Stimulated activated CD4-positive, alpha-beta T cell treated with anti-CD3 and anti-CD28 coated beads, Interleukin-4, amount 100 ng/mL, for 48 hours (primary cell): Measurements from ENCODE around the gene STRBP.

Source experiments
- DNase-seq, 2 donors: peaks; one replicate each; pipeline ENCODE4 v3.0.0-alpha.2; 2020; ENCODE audit warnings: low read depth in 2 of 2

STRBP gene

DNA sequence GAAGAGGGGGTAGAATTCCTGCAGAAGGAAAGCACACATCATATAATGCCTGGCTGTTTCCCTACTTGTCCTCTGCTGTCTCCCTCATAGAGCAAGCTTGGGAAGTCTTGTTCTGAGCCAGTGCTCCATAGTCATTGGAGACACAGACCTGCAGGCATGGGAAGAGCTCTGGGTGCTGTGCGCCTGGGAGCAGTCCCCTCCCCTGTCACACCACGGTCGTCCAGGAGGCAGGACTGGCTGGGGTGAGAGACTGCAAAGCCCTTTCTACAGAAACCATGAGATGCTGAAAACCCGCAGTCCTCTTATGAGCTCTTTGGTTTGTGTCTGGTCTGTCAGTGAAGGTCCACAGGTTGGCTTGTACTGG, 170.3 kb downstream of the STRBP start:
- DNase-seq: no peak

DNA sequence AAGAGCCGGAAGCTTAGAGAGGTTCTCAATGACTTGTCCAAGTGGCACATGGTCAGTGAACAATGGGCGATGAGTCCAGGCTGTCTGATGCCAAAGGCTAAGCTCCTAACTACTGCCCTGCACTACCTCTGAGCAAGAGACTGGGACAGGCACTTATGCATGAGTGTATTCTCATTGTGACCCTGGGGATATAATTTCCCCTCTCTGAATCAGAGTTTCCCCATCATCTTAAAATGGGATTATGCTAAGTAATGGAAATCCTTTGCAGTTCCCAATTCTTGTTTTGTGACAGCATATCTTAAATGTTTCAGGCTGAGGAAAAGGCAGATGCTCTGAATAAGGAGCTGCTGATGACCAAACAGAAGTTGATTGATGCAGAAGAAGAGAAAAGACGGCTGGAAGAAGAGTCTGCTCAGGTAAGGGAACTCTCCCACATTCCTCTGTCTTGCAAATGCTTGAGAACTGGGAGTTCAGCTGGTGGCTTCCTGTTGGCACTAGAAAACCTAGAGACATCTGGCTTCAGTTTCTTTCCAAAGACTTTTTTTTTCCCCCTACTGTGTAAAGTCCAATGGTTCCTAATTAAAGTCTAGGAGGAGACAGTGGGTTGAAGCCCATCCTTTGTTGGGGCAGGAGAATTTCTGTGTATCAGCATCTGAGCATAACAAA, 170.8 kb downstream of the STRBP start:
- no peak for DNase-seq

DNA sequence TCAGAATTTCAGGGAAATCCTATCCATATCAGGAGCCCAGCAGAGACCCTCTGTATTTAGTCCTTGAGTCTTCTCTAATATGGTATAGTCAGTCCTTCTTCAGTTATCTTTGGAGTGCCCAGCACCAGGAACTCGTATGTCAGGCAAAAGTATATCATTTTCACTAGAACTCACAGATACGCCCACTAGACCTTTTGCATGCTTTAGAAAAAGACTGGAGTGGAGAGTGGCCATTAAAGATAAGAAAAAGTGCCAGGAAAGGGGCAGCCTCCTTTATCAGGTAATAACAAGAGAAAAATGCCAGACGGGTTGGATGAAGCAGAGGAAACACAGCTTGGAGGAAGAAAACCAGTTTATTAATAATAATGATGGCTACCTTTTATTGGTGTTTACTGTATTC, 171.4 kb downstream of the STRBP start:
- no peak for DNase-seq

DNA sequence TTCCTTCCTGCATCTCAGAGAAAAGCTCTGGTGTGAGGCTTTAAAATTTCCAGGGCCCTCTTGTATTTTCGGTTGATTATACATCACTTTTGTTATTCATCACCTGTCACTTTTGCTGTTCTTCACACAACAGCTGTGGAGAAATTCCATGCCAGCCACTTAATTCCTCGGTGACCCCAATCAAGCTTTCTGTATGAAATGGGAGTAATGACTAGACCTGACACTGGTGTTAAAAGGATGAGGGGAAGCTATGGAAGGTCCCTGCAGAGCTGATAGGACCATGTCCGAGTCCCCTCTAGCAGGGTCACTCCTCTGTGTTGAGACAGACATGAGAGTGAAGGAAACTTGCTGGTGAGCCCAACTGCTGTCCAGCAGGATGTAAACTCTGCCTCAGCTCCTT, 175.2 kb downstream of the STRBP start:
- DNase-seq: no peak

DNA sequence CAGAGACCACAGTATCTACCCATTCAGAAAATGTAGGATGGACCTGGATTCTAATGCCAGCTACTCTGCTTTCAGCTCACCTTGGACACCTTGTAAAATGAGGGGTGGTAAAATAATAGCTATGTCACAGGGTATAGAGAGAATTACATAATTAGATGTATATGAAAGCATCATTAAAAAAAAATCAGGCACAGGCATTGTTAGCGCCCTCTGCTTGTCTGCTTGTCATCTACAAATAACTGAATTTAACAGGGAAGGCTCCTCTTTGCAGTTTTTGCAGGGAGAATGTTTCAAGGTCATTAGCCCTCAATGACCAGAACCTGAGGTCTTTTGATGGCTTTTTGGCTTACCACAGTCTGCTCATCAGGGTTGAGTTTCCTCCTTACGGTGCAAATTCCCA, 176.9 kb downstream of the STRBP start:
- DNase-seq: no peak

DNA sequence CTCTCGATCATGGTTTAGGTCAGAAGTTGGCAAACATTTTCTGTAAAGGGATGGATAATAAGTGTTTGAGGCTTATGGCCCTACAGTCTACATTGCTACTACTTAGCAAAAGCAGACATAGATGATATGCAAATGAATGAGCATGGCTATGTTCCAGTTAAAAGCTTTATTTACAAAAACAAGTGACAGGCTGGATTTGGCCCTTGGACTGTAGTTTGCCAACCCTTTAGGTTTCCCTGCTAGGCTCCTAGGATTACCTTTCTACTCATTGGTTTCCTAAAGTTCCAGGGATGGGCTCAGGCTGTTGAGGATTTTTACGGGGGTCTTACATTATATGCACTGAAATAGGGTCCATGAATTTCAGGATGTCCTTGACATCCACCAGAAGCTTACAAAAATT, 177.4 kb downstream of the STRBP start:
- DNase-seq: no peak

DNA sequence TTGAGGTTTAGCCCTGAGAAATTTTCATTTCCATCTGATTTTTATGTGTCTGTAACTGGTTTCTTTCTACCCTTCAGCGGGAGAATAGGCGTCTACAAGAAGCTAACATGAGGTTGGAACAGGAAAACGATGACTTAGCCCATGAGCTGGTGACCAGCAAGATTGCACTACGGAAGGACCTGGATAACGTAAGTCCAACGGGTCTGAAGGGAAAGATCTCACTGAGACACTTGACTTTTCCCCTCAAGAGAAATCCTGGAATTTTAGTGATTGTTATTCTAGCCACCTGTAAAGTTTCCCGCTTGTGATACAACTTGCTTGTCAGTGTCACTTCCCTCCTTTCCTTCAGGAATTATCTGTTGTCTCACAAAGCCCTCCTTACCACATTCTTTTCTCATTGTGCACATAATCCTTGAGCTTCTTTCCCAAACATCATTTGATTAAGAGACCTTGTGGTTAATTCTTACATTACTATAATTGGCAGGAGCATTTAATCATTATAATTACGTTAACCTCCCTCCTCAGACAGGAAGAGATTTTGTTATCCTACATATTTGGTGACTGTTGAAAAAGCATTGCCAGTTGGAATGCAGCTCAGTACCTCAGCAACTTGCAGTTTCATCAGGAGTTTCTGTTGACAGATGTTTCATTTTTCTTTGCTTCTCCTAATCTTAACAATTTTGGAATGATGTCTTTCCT, 178.0 kb downstream of the STRBP start:
- DNase-seq: no peak

DNA sequence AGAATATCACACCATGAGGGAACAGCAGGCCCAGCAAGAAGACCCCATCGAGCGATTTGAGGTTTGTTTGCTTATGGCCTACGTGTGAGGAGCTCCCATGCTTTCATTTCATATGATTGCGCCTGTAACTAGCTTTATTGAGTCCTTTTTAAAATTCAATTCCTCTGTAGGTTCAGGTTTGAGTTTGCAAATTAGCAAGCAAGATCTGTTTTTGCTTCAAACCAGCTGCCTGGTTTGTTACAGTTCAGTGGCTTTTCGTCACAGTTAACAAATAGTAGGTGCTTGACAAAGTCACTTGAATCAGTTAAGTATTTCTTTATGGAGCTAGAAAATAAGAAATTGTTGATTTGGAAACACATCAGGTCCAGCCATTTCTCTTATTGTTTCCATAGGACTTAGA, 178.6 kb downstream of the STRBP start:
- no peak for DNase-seq

DNA sequence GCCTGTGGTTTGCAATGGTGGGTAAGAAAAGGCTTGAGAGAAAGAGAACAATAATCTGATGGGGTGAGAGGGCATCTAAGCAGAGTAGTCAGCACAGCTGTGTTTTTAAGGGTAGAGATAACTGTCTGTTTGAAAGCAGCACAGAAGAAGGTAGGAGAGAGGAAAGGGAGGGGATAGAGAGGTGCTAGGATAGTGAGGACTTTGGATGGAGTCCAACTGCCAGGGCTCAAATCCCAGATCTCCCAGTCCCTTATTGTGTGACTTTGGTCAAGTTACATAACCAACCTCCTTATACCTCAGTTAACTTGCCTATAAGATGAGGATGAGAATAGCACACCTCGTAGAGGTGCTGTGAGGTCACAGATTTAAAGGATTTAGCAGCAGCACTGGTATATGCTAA, 179.3 kb downstream of the STRBP start:
- no peak for DNase-seq

DNA sequence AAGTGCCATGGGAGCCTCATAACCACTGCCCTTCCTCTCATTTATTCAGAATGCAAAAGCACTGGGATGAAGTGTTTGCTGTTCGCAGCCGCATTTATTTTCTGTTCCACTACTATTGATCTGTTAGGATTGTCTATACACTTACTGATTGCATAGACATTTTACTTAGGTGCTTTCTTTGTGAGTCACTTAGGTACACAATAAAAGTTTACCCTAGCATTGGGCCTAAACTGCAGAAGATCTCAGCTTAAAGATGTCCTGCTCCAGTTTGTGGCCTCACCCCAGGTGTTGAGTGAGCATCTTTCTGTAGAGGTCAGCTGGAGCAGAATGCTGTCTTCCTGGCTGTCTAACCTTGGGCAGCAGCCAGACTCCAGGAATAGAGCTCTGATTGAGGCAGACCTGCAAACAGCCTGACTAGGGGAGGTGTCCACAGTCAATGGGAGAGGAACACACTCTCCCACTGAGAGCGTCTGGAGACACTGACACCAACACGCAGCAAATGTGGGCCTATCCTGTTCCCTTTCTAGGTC, 181.0 kb downstream of the STRBP start:
- no peak for DNase-seq

DNA sequence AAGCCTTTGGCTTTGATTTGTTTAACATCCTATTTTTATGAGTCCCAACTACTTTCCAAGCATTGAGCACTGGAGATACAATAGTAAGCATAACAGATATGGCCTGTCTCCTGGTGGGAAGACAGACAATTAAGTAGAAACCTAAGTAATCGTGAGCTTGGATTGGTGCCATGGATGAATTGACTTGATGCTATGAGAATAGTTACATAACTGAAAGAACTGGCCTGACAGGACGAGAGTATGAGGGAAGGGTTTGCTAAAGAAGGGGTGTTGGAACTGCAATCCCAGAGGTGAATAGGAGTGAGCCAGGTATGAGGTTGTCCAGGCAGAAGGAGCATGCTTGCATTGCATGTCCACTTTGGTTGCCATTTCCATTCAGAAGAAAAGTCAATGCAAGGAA, 182.5 kb downstream of the STRBP start:
- no peak for DNase-seq

DNA sequence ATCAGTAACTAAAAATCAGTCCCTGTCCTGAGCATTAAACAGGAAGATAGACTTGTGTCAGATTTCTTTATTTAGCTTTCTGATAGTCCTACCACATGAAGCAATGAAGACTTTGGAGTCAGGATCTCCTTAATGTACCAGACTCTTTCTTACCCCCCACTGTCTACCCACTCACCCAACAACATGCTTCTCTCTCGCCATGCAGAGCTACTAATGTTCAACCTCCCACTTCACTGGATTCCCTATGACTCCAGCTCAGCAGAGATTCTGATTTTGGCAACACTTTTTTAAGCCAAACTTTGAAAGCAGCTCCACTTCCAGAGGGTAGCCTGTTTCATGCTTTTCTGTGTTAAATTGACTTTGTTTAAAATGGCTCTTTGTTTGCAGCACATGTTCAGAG, 184.1 kb downstream of the STRBP start:
- DNase-seq: no peak

DNA sequence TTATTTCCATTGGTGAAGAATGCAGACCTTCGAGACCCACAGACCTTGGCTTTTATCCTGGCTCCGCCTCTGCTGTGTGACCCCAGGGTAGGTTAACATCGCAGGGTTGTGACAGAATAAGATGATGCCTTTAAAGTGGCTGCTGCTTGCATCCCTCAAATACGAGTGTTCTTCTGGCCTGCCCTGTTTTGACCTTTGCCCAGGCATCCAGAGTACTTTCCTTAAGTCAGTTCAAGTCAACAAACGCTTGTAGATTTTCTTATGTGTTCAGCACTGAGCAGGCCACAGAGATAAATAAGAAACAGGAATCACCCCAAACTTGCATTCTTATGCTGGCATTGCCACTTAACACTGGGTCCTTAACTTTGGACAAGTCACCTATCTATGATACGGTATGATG, 184.7 kb downstream of the STRBP start:
- DNase-seq: no peak

DNA sequence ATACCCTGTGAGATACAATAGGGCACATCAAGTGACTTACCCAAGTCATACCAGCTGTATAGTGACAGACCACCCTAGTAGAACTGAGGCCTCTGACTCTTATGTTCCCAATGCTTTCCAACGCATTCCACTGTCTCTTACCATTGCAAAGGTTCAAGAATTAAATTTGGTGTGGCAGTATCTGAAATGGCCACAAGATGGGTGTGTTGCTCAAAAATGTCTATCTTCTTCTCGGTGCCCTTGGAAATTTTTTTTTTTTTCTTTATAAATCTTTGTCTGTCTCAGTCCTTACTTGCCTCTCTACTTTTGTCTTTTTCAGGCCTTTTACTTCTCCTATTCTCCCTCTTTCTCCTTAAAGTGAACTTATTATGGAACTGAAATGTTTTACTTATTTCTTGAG, 186.6 kb downstream of the STRBP start:
- DNase-seq: no peak

DNA sequence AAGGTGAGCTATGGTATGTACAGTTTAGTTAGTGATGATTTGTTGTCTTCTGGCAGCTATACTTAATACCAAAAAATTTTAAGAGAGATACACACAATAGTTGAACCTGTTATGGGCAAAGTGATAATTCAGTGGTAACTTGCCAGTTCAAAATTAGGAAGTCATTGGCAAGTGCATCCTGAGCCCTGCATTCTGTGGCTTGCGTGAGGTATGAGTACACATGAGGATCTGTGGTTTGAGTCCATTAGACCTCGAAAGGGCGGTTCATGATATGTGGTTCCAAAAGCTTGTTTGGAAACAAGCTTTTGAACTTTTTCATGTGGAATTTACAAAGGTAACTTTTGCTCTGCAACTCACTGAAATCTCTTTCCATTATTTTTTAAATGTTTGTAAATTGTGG, 187.9 kb downstream of the STRBP start:
- DNase-seq: no peak

DNA sequence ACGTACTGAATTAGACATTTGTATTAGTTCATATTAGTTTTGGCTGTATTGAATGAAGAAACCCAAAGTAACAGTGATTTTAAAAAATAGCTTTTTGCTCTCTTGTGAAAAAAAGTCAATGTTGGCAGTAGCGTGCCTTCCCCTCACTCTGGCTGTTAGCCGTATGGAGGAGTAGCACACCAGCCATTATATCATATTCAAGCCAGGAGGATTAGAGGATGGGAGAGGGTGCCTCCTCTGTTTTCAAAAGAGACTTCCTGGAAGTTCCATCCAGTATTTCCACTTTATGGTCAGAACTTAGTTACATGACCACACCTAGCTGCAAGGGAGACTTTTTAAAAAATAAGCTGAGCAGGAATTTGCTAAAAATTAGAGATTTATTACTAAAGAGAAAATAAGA, 193.8 kb downstream of the STRBP start:
- DNase-seq: no peak

DNA sequence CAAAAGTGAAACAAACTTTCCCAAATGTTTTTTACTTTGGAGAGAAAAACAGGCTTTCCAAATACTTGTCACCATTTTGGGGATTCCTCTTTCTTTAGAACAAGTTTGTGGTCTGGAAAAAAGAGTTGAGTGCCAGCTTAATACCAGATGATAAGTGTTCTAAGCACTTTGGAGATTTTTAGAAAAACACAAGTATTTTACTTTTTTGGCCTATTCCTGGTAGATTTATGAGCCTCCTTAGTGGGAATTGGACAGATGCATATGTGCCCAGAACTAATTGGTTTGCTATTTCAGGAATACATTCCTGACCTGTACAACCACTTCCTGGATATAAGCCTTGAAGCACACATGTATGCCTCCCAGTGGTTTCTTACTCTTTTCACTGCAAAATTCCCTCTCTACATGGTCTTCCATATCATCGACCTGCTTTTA, 194.4 kb downstream of the STRBP start:
- DNase-seq: no peak

DNA sequence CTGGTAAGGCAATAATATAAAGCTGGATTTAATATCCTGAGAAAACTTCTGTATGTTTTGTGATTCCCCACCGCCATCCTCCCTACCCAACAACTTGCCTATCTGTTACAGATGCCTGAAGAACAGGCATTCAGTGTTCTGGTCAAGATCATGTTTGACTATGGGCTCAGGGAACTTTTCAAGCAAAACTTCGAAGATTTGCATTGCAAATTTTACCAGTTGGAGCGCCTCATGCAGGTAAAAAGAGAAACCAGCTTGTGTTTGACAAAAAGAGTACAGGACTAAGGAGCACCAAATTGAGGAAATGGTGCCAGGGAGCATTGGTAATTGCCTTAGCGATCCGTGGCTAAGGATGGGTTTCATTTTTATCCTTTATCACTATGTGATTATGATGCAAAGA, 194.9 kb downstream of the STRBP start:
- no peak for DNase-seq

DNA sequence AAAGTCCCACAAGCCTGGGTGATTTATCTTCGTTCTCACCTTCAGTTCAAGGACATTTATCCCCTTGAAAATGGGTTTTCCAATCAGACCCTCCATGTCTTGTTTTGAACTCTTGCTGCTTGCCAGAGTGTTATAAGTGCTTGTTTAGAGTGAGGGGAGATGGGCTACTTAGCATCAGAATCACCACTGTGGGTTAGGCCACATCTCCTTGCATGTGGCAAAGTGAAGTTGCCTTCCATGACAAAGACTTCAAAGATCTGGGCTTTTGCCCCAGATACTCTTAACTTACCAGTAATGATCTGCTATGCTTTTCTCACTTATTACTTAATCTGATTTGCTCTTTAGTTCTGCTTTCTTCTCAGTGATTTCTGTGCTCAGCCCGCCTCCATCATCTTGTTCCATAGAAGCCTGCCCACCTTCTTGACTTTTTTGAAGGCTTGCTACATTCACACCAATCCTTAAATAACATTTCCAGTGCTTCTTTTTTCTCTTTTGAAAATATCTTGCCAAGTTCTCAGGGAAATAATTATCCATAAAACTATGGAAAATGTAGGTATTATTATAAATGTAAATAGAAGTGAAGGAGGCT, 195.9 kb downstream of the STRBP start:
- no peak for DNase-seq
